Lung microvascular endothelial cell (primary cell): ENCODE data around the gene LUM. TPM values are rescaled to one million over a fixed set of nuclear protein-coding genes. Genes with fewer than 3 reads are reported as not detected.

Experiments
- DNase-seq, 2 donors: peaks; one replicate each; pipeline versions ENCODE4 v3.0.0 to v3.0.0-alpha.2; 2010; ENCODE audit warnings: low read depth in 2 of 2
- total RNA-seq: library from RNA; depleted of rRNA; stranded (reverse); fragments of >200 nt; gene quantifications from 2 replicates; pipeline ENCODE4 v1.2.1, GENCODE V29; 2014

Gene LUM
- total RNA-seq, 1 donor from 2014 or later: not detected

DNA sequence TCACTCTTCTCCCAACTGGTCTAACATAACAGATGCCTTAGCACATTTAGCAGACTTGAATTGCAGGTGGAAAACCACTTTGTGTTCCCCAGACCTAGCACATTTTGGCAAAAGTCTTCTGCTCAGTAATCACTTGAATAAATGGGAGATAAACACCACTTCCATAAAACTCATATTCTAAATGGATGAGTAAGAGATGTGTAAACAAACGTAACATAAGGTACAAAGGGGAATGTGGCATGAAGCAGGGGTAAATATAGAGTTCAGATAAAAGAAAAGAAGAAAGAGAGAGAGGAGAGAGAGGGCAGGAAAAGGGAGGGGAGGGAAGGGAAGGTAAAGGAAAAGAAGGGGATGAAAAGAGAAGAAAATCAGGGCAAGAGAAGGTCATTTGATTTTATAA, 36.4 kb downstream of the LUM start:
- DNase-seq: no peak

DNA sequence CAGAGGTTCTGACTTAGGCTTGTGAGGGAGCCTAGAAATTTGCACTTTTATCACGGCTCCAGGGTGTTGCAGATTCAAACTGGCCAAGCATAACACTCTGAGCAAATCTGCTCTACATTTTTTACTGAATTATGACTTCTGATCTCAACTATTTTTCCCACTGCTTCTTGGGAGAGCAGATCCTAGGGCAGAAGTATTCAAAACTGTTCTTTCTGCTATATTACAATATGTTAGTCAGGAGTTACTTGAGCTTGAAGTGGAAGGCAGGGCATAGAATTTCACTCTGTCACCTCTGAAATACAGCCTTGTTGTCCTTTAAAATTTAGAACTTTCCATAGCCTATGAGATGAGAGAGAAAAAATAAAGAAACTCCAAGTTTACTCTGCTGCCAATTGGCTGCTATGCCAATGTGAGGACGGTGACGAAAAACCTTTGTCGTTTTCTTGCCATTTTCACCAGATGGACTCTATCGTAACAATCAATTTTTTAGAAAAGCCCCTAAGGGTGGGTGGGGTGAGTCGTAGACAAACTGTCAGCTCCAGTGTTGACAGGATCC, 37.1 kb downstream of the LUM start:
- DNase-seq: no peak

DNA sequence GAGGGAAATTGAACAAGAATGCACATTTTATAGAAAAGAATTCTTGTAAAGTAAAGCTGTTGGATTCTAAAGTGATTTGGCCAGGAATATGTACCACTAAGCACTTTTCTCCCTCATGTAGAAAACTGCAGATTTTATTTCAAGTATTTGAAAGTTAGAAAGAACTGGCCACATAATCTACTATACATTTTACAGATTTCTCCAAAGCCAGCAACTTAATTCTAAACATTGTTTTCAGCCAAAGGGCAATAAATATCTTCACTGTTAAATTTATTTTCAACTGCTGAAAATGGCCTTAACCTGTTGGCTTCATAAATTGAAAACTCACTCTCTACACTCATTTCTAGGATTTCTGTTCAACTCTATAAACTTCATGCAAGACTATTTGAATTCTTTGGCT, 37.9 kb downstream of the LUM start:
- DNase-seq: no peak

DNA sequence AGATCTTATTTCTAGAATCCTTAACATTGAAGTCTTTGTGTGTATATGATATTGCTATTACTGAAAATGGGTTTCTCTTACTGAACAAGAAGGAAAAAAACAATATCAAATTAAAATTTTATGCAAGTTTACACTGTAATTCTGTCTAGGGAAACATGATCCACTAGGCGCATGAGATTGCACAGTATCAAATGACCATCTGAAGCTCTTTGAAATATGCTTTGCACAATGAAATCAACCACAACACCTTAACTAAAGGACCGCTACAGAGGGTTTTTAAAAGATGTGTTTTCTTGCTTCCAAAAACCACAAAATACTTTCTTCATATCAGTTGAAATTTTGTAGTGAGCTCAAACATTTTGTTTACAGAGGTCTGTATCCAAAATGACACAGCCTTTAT, 38.4 kb downstream of the LUM start:
- no peak for DNase-seq

DNA sequence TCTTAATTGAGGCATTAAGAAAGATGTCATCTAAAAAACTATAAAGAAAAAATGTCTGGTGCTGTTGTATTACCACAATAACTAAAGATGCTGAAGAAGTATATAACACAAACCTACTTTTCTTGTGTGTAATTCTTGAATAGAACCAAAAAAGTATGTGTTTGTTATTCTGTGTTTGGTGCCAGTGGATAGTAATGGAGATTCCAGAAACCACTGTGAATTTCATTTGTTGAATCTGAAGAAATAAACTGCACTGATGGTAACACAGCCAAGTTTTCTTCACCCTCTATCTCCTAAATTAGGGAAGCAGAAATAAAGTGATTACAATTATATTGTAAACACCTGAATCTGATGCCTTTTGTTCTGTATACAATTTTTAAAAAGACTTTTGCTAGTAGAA, 40.4 kb downstream of the LUM start:
- DNase-seq: no peak

DNA sequence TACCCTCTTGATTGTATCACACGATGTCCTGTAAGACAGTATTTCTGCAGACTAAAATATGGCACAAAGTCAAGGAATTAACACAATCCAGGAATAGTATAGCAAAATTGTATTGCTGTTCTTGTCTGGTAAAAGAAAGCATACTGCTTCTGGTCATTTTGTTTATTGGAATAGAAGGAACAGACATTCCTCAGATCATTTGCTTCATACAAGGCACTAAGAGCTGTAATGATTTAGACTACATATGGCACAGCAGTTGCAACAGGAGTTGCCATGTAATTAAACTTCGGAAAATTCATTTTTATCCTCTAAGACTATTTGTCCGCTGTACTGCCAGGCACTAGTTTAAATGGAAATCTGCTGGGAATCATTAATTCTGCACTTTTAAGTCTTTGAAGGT, 45.9 kb downstream of the LUM start:
- DNase-seq: no peak

DNA sequence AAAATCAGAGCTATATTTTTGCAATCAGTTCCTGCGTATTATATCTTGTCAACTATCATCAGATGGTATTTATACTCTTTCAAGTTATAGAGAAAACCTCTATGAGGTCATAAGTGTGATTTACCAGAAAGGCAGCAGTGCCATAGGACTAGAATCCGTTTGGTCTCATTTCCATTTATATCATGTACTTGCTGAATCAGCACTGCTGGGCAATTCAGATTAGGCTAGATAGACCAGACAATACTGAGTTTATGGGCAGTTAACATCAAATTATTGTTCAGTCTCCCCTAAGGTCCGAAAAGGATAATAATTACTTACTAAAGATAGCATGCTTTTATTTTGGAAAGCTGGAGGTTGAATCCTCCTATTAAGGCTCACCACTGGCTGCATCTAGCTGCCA, 46.7 kb downstream of the LUM start:
- no peak for DNase-seq

DNA sequence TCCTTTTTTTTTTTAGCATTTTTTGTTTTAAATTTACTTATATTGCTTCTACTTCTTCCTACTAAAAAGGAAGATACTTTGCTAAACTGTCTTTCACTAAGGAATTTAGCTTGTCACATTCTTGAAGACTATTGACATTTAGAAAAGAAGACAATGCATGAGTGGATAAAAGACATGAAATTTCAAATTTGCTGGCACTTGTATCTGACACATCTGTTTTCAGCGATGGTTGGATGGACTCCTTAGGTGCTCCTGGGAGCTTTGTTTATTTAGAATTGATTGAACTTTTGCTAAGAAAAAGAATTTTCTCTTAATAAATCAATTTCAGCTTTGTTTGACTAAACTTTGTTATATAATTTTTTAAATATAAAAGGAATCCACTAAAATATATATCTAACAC, 50.2 kb downstream of the LUM start:
- DNase-seq: no peak

DNA sequence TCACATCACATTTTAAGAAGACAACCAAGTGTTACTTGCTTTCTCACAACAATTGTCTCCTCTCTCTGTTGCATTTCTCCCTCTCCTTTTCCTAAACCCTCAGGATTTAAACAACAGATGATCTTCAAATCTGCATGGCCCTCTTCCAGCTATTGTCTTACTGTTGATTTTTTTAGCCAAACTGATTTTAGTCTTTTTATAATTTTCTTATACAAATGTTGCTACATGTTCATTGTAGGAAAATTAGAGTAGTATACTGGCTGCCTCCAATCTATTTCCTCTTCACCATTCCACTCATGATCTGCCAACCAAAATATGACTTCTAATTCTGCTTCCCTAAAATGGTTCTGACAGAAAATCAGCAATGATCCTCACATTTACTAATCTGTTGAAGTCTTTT, 52.1 kb downstream of the LUM start:
- no peak for DNase-seq

DNA sequence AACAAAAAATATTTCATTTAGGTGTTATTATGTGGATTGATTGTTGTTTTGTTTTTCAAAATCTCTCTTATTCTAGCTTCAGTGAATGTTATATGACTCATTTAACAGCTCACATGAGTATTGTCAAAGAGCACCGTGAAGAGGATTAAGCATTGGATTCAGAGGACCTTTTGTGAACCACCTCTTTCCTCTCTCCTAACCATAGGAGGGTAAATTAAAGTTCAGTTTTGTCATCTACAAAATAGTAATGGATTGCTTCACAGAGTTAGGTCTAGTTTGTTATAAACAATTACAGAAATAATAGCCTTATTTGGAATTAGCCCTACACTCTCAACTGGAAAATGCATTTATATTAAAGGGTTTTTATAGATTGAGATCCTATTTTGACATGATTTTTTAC, 52.5 kb downstream of the LUM start:
- no peak for DNase-seq

DNA sequence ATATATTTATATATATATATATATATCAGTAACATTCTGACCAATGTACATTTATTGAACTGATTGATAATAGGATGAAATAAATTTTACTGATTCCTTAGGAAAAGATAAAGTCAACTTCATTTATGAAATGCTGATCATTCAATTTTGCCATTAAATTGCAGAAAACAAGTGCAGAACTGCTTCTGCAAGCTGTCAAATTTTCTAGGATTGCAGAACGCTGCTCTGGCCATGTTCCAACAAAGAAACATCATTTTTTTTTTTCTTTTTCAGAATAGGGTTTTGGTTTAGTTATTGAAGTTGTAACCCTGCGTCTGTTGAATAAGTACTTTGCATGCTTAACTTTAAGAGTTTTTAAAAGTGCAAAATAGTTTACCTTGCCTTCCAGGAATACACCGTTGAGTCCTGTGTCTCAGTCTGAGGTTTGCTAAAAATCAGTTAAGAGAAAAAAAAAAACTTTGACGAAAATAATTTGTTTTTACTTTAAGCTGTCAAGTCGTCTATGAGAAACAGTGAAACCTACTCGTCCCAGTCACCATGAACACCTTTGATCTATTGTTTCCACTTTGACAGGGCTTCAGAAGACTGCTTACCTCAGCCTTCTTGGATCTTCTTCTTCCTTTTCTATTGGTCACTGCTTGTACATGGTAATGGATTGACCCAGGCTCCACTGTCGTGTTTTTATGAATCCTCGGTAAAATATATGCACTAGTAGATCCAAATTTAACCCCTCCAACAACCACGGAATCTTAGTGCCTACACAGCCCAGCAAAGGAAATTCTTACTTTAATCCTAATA, 53.7 kb downstream of the LUM start, which contains the start of gene KERA:
TSS of gene KERA (minus strand) at position 657 of the 798 bp plus-strand sequence. CDS start 1,743 bp downstream, outside the sequence.
- DNase-seq: no peak

DNA sequence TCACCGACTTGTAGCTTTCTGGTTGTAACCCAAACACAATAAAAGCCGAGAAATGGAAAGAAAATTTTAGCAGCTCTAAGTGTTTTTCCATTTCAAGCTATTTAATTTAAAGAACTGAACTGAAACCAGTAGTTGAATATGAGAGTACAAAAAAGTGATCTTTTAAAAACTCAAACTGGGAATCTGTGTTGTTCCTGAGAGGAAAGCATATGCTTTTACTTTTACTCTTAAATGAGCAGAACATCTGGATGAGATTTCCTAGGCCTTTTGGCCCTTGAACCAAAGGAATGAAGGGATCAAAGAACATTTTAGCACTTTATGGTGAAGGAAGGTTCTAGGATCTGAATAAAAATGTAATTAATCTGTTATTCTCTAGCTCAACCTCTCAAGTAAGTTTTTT, 54.8 kb downstream of the LUM start:
- no peak for DNase-seq

DNA sequence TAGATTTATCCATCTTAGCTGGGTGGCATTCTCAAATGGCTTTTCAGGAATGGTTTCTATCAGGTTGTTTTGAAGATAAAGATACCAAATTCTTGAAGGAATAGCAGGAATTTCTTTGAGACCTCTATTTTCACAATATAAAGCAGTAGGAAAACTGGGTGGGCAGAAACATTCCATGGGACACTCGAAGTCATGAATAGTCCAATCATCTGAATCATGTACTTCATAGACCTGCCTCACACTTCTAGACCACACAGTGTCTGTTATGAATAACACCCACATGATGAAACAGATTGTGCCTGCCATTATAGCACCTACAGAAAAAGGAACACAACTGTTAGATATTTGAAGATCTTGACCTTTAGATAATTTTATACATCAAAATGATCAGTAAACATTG, 55.3 kb downstream of the LUM start:
- no peak for DNase-seq

DNA sequence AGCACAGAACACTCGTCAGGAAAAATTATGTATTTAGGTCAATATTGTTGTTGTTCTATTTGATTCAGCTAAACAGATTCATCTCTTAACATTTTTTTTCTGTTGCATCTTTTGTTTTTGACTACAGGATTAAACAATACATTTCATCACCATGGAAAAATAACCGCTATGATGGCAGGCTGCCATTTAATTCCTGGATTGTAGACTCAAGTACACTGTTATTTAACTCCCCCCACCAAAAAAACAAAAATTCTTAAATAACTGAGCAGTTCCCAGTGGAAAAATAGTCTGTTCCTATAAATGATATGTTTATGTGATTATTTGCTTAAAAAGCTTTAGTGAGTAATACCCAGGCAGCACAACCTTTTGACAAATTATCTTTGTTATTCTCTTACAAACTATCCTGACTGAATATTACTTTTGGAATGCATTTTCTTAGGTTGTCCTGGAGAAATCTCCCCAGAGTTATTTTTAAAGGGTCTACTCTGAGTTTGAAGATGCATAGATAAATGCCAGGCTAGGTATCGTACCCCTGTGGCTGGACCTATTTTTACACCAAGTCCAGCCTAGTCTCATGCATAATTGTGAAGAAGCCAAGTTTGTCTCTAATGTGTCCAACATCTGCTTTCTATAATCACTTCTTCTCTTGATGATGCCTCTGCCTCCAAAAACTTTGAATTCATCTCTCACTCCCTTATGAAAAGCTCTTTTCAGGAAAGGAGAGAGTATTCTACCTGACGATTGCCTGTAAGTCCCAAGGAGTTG, 57.2 kb downstream of the LUM start:
- peak; percentile 1 to 63 for DNase-seq

Other genes starting within 250 kb of the LUM start
- gene CCER1, start 156.3 kb downstream of the LUM start, total RNA-seq: not detected in 2 replicates
- gene EPYC, start 106.5 kb downstream of the LUM start, total RNA-seq: not detected in 2 replicates
- gene KERA, start 53.5 kb downstream of the LUM start, total RNA-seq: not detected in 2 replicates
- 0.20 TPM in 1 of 2 replicates, not detected in the other for gene DCN, start 71.3 kb upstream of the LUM start, total RNA-seq